GM12878 (cell line): ENCODE measurements around the gene IGF2BP2.

Source experiments
- MTA3 ChIP-seq: IDR thresholded peaks from 2 replicates; pipeline ENCODE4 v1.6.1; 2012; ENCODE audit warnings: low read length, inconsistent platforms, borderline replicate concordance
- POLR2AphosphoS2 ChIP-seq: IDR thresholded peaks from 2 replicates; pipeline ENCODE4 v1.6.1; 2011; ENCODE audit warnings: low read depth, mild to moderate bottlenecking, low read length, improper control_type of control experiment, moderate library complexity

DNA sequence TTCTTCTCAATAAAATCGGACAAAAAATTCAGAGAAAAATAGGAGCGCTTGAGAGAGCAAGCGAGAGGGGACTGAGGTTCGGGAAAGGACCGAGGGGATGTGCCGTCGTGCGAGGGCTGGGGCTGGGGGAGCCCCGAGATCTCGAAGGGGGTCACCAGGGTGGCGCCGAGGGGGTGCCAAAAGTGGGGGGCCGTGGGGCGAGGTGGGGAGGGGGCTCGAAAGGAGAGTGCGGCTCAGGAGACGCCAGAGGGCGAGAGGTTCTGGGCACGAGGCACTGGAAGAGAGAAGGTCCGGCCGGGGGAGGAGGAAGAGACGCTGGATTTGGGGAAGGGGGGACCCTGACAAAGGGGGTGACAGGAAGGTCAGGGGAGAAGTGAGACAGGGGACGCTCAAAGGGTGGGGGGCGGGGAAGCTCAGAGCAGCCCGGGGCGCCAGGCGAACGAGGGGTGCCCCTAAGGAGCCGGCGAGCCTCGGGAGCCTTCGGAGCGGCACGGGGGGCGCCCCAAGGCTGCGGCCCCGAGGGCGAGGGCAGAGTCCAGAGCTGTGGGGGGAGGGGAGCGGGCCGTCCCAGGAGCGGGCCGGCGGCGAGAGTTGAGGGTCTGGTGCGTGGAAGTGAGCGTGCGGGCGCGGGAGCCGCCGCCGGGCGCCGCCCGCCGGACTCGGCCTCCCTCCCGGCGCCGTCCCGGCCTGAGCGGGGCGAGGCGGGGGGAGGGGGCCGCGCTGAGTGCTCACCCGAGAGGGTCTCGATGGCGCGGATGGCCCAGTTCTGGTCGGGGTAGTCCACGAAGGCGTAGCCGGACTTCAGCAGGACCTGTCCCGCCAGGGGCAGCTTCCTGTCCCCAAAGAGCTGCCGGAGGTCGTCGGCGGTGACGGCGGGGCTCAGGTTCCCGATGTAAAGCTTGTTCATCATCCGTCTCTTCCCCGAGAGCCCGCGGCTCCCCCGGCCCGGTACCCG, 514 bp downstream of the IGF2BP2 start:
- TF ChIP-seq MTA3: no peak
- TF ChIP-seq POLR2AphosphoS2: no peak
